ENCODE results near the gene NDUFB10. TPM values are rescaled to one million over a fixed set of nuclear protein-coding genes. Genes with fewer than 3 reads are reported as not detected.
A peak's percentile ranks its signal among the peaks of the same experiment; 100 is the strongest.

Gene NDUFB10
- total RNA-seq, 2 experiments from 2014 or later, result 40.7 to 41.1 TPM

DNA sequence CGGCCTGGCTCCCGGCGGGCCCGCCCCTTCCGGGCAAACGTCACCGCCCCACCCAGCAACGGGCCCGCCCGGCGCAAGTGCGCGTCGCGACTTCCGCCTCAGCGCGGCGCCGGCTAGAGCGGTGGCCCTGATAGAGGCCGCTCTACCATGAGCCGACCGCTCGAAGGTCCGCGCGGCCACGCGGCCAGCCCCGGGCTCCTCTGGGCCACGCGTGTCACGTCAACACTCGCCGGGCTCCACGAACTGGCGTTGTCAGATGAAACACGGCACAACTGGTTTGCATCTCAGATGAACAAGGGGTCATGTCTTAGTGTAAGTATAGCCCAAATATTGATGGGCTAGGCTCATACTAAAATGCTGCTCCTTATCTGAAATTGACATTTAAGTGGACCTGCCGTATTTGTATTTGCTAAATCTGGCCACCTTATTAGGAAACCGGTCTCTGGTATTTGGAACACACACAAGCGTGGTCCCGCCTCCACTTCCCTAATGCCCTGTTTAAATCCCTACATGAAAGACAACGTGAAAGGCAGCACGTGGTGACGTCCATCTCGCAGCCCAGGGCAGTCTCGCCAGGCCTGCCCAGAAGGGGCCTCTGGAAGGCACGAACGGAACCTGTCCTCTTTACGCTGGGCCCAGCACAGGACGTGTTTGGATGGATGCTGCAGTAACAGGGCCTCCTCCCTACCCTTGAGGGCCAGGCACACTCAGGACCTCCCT is 50.6 kb downstream of the NDUFB10 start, which contains the start of gene ZNF598:
Gene ZNF598, minus strand, starts transcription at position 31 of the 720 bp plus-strand sequence.
- intact Hi-C loops (cut with DNase I, micrococcal nuclease), result loop anchor here in 1 of 2 experiments (1.0 to 5.0 kb wide), 4 partner anchors 18 to 49 kb away; partner anchors contain the start of genes NTHL1, TBL3 and TSC2
- H3K27ac Mint-ChIP-seq, result peak within 1 kb of the TSS; percentile 92
- Histone ChIP-seq H3K36me3 (ENCODE audit: insufficient read depth, low read length) (peaks cover 11% of the 10 kb centered on the region), H3K9me3 (ENCODE audit: control insufficient read depth in 1 of 2, insufficient read depth in 1 of 2, low read length in 2 of 2) (no peaks in the 10 kb centered on the region), H3K27ac (ENCODE audit: low read depth in 1 of 2, low read length in 2 of 2) (peak within 1 kb of the TSS; percentile 78 to 89), H3K27me3 (ENCODE audit: control insufficient read depth in 1 of 2, insufficient read depth in 2 of 2, low read length in 2 of 2) (no peaks in the 10 kb centered on the region), H3K4me3 (ENCODE audit: low read length) (peak within 1 kb of the TSS; percentile 68), H3K4me1 (ENCODE audit: insufficient read depth, low read length) (peaks cover 52% of the 10 kb centered on the region)
- no peaks in the 10 kb centered on the region for H3K9me3 Mint-ChIP-seq
- peak; percentile 91 for ATAC-seq (ENCODE audit: poor library complexity)
- H3K36me3 Mint-ChIP-seq (ENCODE audit: low read depth), result peaks cover 7% of the 10 kb centered on the region
- peak; percentile 47 to 93 (median 75) for DNase-seq
- no peak for TF ChIP-seq CTCF (IDR thresholded peaks at IDR 0.05)
- H3K4me3 Mint-ChIP-seq, result peak within 1 kb of the TSS; percentile 93
- ChIA-PET CTCF (no interaction called here), POLR2A (interaction anchor here (1.0 to 5.5 kb wide), 4 partner anchors 14 to 146 kb away, joined by 4 to 30 read pairs (median 6); partner anchors contain the start of genes RPS2, TBL3 and TRAF7)
- H3K27me3 Mint-ChIP-seq, result no peaks in the 10 kb centered on the region
- peaks cover 40% of the 10 kb centered on the region for H3K4me1 Mint-ChIP-seq (ENCODE audit: low read depth)

Other genes starting within 250 kb of the NDUFB10 start
- 10 to 100 TPM; 46.2 to 54.2 TPM for gene NME3, start 188.0 kb upstream of the NDUFB10 start, total RNA-seq
- 10 to 100 TPM; 28.6 to 30.8 TPM for gene EME2, start 186.7 kb upstream of the NDUFB10 start, total RNA-seq
- gene MRPS34, start 186.4 kb upstream of the NDUFB10 start, total RNA-seq, result 10 to 100 TPM; 25.5 to 26.9 TPM
- gene SPSB3, start 177.0 kb upstream of the NDUFB10 start, total RNA-seq, result 10 to 100 TPM; 86.3 to 87.6 TPM
- 10 to 100 TPM; 36.4 to 38.1 TPM for gene NUBP2, start 176.6 kb upstream of the NDUFB10 start, total RNA-seq
- under 1 TPM; 0.67 to 0.80 TPM for gene IGFALS, start 165.8 kb upstream of the NDUFB10 start, total RNA-seq
- 10 to 100 TPM; 20.9 to 22.7 TPM for gene HAGH, start 132.7 kb upstream of the NDUFB10 start, total RNA-seq
- 1 to 10 TPM; 4.1 to 4.5 TPM for gene FAHD1, start 132.3 kb upstream of the NDUFB10 start, total RNA-seq
- not detected for gene MEIOB, start 87.4 kb upstream of the NDUFB10 start, total RNA-seq
- gene HS3ST6, start 41.1 kb upstream of the NDUFB10 start, total RNA-seq, result not detected
- gene MSRB1, start 16.3 kb upstream of the NDUFB10 start, total RNA-seq, result 1 to 10 TPM; 2.3 to 2.4 TPM
- not detected for gene RPL3L, start 4.8 kb upstream of the NDUFB10 start, total RNA-seq
- 1,000 to 10,000 TPM; 3,604 to 3,755 TPM for gene RPS2, start 5.3 kb downstream of the NDUFB10 start, total RNA-seq
- not detected for gene RNF151, start 7.3 kb downstream of the NDUFB10 start, total RNA-seq
- gene TBL3, start 12.5 kb downstream of the NDUFB10 start, total RNA-seq, result 10 to 100 TPM; 12.7 to 15.5 TPM
- under 1 TPM; 0.56 to 0.99 TPM for gene NOXO1, start 21.9 kb downstream of the NDUFB10 start, total RNA-seq
- gene GFER, start 24.7 kb downstream of the NDUFB10 start, total RNA-seq, result 10 to 100 TPM; 14.5 TPM
- gene SYNGR3, start 30.4 kb downstream of the NDUFB10 start, total RNA-seq, result 1 to 10 TPM; 3.8 to 3.9 TPM
- gene ZNF598, start 50.3 kb downstream of the NDUFB10 start, total RNA-seq, result 10 to 100 TPM; 39.7 to 43.6 TPM
- gene NPW, start 60.2 kb downstream of the NDUFB10 start, total RNA-seq, result under 1 TPM in 1 of 2 experiments, not detected in 1; 0.80 TPM
- gene NHERF2, start 67.4 kb downstream of the NDUFB10 start, total RNA-seq, result 1 to 10 TPM; 1.9 to 2.0 TPM
- 1 to 10 TPM; 2.7 to 2.9 TPM for gene NTHL1, start 88.3 kb downstream of the NDUFB10 start, total RNA-seq
- 10 to 100 TPM; 83.0 to 85.0 TPM for gene TSC2, start 88.4 kb downstream of the NDUFB10 start, total RNA-seq
- 10 to 100 TPM; 80.3 to 85.6 TPM for gene PKD1, start 176.4 kb downstream of the NDUFB10 start, total RNA-seq
- gene RAB26, start 189.1 kb downstream of the NDUFB10 start, total RNA-seq, result not detected
- gene TRAF7, start 196.2 kb downstream of the NDUFB10 start, total RNA-seq, result 10 to 100 TPM; 19.9 to 24.0 TPM
- gene CASKIN1, start 237.1 kb downstream of the NDUFB10 start, total RNA-seq, result under 1 TPM in 1 of 2 experiments, not detected in 1; 0.06 TPM
- gene MLST8, start 245.9 kb downstream of the NDUFB10 start, total RNA-seq, result 10 to 100 TPM; 22.9 to 26.4 TPM

Measured in CD4-positive, alpha-beta T cell (primary cell).